HG02973 (cell line): ENCODE results near the gene ESPN.

Source experiments
- ATAC-seq: cut with Tn5 transposase; IDR thresholded peaks from one replicate; pipeline ENCODE4 v1.9.1; 2021; ENCODE audit warnings: moderate library complexity; ENCODE audit not compliant: unreplicated experiment

The ESPN gene

GRCh38 chr1:6409053-6409452 lies 15.5 kb upstream of the ESPN start:
- ATAC-seq = no peak

GRCh38 chr1:6409733-6410132 lies 14.8 kb upstream of the ESPN start:
- ATAC-seq = no peak

- no peak for ATAC-seq
Measured at GRCh38 chr1:6410248-6410893, 14.2 kb upstream of the ESPN start.

DNA sequence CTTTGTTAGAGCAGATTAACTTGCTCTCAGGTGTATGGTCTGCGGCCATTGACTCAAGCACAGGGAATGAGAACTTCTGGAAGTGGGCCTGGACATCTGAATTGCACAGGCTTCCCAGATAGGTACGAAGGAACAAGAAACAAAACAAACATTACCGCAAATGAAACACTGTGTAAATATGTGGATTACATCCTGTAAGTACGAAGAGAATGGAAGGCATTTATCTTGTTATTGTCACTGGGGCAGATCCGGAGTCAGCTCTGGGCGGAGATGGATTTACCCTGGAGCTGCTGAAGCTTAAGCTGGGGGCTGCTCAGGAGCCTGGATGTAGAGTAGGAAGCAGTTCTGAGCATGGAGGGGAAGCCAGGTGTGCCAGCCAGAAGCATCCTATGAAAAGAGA lies 11.7 kb upstream of the ESPN start:
- no peak for ATAC-seq

GRCh38 chr1:6414443-6414844 lies 10.1 kb upstream of the ESPN start:
- ATAC-seq = no peak

GRCh38 chr1:6414881-6415626 lies 9.5 kb upstream of the ESPN start:
- ATAC-seq = no peak

- no peak for ATAC-seq
Measured at GRCh38 chr1:6416295-6416656, 8.3 kb upstream of the ESPN start.

- ATAC-seq = no peak
Measured at GRCh38 chr1:6416906-6417305, 7.7 kb upstream of the ESPN start.

GRCh38 chr1:6417961-6418667 lies 6.5 kb upstream of the ESPN start:
- ATAC-seq = no peak

GRCh38 chr1:6418668-6419396 lies 5.7 kb upstream of the ESPN start:
- ATAC-seq = no peak

DNA sequence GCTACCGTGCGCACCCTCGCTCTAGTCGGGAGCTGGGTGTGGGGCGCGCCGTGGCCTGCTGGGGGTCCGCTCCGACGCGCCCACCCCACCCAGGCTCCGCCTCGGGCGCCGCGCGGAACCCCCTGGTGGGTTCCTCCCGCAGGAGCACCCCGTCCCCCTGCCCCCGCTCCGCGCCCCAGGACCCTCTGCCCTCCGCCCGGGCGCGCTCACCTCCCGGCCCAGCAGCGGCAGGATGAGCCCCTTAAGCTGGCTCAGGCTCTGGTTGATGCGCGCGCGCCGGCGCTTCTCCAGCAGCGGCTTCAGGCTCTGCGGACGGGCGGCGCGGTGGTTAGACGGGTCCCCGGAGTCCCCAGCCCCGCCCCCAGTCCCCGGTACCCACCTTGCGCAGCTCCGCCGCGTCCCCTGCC lies 5.2 kb upstream of the ESPN start:
- ATAC-seq = no peak

- ATAC-seq = no peak
Measured at GRCh38 chr1:6419804-6420453, 4.6 kb upstream of the ESPN start, which contains the start of gene HES2. Gene HES2, minus strand, starts transcription at chr1:6419919. Its CDS starts 99 bp downstream, at chr1:6419820.

GRCh38 chr1:6420454-6421042 lies 4.0 kb upstream of the ESPN start:
- ATAC-seq = no peak

DNA sequence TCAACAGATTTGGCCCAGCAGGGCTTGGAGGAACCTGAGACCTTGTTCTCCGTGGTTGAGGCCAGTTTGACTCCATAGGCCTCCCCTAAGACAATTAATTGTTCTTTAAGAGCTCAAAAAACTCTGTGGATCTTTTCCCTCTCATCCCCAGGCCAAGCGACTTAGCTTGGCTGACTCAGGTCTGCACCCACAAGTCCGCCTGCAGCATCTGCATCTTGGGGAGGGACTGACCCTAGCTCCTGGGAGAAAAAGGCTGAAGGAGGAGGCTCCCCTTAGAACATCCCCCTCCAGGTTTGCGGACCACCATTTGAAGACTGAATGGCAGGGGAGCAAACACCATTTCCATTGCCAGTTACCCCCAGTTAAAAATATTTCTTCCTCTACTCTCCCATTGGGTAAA lies 3.3 kb upstream of the ESPN start:
- ATAC-seq = no peak

DNA sequence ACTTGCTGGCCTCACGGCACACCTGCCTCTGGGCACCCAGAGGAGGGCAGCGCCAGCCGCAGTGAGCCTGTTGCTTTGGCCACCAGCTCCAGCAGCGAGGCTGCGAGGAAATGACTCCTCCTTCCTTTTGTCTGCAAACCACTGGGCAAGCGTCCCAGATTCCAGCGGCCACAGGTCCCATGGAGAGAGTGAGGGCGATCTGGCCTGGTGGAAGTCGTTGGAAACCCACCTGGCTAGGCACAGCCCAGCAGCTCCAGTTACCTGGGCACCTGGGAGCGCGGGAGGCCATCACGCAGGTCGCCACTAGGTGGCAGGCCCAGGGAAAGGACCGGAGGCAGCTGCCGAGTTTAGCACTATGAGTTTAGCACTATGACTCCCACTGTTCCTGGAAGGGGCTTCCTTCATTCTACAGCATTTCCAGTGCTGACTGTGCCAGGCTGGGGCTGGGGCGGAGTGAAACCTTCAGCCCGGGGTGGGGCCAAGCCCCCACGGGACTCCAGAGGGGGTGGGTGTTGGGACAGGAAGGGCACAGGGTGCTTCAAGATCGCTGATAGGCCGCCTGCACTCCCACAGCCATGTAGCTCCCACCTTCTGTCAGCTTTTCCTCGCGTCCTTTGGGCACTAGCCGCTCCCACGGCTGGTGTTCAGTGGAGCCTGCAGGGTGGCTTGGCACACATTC lies 1.1 kb upstream of the ESPN start:
- no peak for ATAC-seq

DNA sequence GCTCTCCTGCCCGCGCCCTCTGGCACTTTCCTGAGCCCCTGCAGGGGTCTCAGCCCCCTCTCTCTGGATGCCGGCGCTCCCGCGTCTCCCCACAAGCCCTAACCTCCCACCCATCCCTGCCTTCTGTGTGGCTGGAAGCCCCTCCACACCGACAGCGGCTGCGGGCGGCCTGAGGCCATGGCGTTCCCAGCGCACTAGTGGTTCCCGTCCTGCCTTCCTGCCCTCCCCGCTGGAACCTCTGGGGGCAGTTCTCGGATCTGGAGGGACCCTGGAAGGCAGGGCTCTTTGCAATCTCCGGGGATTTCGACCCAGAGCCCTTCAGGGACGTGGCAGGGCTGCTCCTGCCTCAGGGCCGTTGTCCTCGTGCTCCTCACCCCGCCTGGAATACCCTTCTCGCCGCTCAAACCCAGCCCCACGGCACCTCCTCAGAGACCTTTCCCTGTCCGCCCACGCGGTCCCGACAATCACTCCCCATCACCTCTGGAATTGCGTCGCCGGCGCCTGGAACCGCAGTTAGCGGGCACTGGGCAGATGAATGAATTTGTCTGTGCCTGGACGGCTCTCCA lies 493 bp upstream of the ESPN start:
- no peak for ATAC-seq

- no peak for ATAC-seq
Measured at GRCh38 chr1:6425658-6426057, 1.1 kb downstream of the ESPN start.

GRCh38 chr1:6426277-6426971 lies 1.8 kb downstream of the ESPN start:
- ATAC-seq = no peak

- ATAC-seq = no peak
Measured at GRCh38 chr1:6426972-6427350, 2.4 kb downstream of the ESPN start.
